Urinary bladder (tissue), 4 donors: ENCODE results near the gene SPRED1. TPM values are rescaled to one million over a fixed set of nuclear protein-coding genes. Genes with fewer than 3 reads are reported as not detected.
"Not testable (repeated sequence)": the region's sequence is repeated elsewhere in the genome, so short reads cannot be mapped to it uniquely, and the experiment has no call there.

Experiments used
- DNase-seq: peaks from one replicate; pipeline ENCODE4 v3.0.0-alpha.2; 2015; ENCODE audit errors: extremely low spot score
- H3K27ac ChIP-seq: one replicate; pipeline ENCODE4 v1.5.1; 2013; ENCODE audit warnings: low read depth, mild to moderate bottlenecking, moderate library complexity
- H3K36me3 ChIP-seq: one replicate; pipeline ENCODE4 v1.6.1; 2013; ENCODE audit warnings: mild to moderate bottlenecking, moderate library complexity; ENCODE audit not compliant: insufficient read depth
- H3K4me1 ChIP-seq: one replicate; pipeline ENCODE4 v1.6.1; 2013; ENCODE audit warnings: mild to moderate bottlenecking, moderate library complexity; ENCODE audit not compliant: insufficient read depth
- H3K4me3 ChIP-seq: one replicate; pipeline ENCODE4 v1.5.1; 2013; ENCODE audit warnings: low read depth, low read length
- WGBS: extraction: QIAGEN DNeasy Blood & Tissue Kit; methylation state at CpG from one replicate; pipeline ENCODE4 v1.1.7; 2013; 5-methylcytosine and 5-hydroxymethylcytosine counted together
- polyA plus RNA-seq: library from polyadenylated mRNA; stranded (reverse); fragments of 200-250 nt; gene quantifications from one replicate; pipeline ENCODE4 v1.2.3, GENCODE V29; 2013
- total RNA-seq: library from RNA; depleted of rRNA; stranded (reverse); fragments of >200 nt; gene quantifications from one replicate; pipeline ENCODE4 v1.2.3, GENCODE V29; 2014
- donor health status: healthy with polysubstance abuse.
- donor health status: healthy.

SPRED1 gene
- total and polyA plus RNA-seq, 2 donors = 8.2 to 94.4 TPM

DNA sequence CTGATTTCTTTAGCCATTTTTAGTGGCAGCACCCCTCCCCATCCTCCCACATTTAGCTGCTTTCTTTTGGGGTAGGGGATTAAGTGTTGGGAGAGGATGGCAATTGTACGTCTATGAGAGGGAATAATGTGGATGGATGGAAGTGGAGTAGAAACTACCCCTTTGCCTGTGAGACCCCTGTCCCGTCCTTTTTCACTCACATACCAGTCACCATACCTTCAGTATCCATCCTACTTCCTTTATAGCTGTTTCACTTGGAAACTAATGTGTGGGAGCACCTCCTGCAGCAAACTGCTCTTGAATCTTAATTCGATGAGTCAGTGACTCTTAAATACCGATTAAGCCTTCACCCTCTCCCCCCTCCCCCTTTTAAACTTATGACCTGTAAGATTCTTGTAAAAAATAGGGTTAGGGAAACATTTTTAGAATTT is 730 bp downstream of the SPRED1 start:
- Histone ChIP-seq H3K36me3 (no peaks in the 10 kb centered on the region), H3K4me1 (no peaks in the 10 kb centered on the region), H3K4me3 (peak overlapping the region; percentile 88), H3K27ac (peak overlapping the region; percentile 16)
- no peak for DNase-seq
- 0% methylated on average over 4 of the region's 4 CpGs for WGBS

DNA sequence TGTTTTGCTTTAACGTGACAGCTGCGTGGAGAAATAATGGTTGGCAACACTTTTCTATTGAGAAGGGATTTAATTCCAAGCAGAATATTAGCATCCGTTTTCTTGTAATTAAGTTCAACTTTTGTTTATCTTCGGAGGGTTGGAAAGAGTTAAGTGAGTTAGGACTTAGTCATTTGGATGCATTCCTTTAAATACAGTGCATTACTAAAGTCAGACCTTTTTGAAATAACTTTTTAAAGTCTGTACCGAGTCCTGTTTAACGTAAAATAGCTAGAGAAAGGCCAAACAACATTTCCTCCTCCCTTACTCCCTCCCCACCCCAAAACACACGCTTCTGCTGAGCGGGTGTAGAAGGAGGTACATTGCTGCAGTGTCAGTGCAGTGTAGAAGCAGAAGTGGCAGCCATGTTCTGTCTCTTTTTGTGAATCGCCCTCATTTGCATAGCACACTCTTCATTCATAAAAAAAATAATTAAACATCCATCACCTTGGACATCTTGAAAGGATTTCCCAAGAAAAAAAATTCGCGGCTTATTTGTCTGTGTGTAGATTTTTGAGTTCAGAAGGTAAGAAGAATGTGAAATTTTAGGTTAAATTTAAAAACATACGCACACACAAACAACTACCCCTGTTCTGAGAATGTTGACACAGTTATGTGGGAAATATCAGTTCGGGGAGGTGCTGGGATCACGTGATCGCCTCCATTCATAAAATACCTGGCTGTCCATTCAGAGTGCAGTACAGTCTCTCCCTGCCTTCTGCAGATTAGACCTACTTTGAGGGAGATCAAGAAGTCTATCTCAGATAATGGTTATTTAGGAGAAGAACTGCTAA is 1.6 kb downstream of the SPRED1 start:
- peak; percentile 35 for DNase-seq
- Histone ChIP-seq H3K4me3 (peak overlapping the region; percentile 88), H3K27ac (peak overlapping the region; percentile 53), H3K4me1 (no peaks in the 10 kb centered on the region), H3K36me3 (no peaks in the 10 kb centered on the region)
- WGBS = under 1% methylated on average over 15 of the region's 15 CpGs

GRCh38 chr15:38255690-38256089 is 3.1 kb downstream of the SPRED1 start:
- H3K27ac ChIP-seq = no peak overlapping the region
- no peak overlapping the region for H3K4me3 ChIP-seq
- 28% methylated on average over 2 of the region's 2 CpGs for WGBS
- H3K36me3 ChIP-seq = no peaks in the 10 kb centered on the region
- DNase-seq = no peak
- no peaks in the 10 kb centered on the region for H3K4me1 ChIP-seq

GRCh38 chr15:38257676-38258075 is 5.0 kb downstream of the SPRED1 start:
- Histone ChIP-seq H3K4me1 (no peaks in the 10 kb centered on the region), H3K4me3 (no peak overlapping the region), H3K36me3 (no peaks in the 10 kb centered on the region), H3K27ac (no peak overlapping the region)
- no peak for DNase-seq
- WGBS = 26% methylated on average over 2 of the region's 2 CpGs

GRCh38 chr15:38259134-38259533 is 6.5 kb downstream of the SPRED1 start:
- no peaks in the 10 kb centered on the region for H3K4me1 ChIP-seq
- WGBS = 93% methylated on average over 2 of the region's 2 CpGs
- no peak overlapping the region for H3K4me3 ChIP-seq
- no peak for DNase-seq
- no peaks in the 10 kb centered on the region for H3K36me3 ChIP-seq
- no peak overlapping the region for H3K27ac ChIP-seq

DNA sequence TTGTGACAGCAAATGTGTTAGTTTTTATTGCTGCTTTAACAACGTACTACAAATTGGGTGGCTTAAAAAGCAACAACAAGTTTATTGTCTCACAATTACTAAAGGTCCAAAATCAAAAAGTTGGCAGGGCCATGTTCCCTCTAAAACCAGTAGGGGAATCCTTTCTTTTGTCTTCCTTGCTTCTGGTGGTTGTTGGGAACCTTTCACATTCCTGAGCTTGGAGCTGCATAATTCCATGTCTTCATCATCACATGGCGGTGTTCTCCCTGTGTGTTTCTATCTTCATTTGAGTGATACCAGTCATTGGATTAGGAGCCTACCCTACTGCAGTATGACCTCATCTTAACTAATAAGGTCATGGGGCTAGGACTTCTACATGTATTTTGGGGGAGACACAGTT is 7.4 kb downstream of the SPRED1 start:
- H3K4me3 ChIP-seq = no peak overlapping the region
- H3K4me1 ChIP-seq = no peaks in the 10 kb centered on the region
- no peaks in the 10 kb centered on the region for H3K36me3 ChIP-seq
- no peak overlapping the region for H3K27ac ChIP-seq
- no peak for DNase-seq
- 81% methylated on average over 2 of the region's 2 CpGs for WGBS

GRCh38 chr15:38263251-38263650 is 10.6 kb downstream of the SPRED1 start:
- no peaks in the 10 kb centered on the region for H3K36me3 ChIP-seq
- DNase-seq = no peak
- no peak overlapping the region for H3K27ac ChIP-seq
- 98% methylated on average over 3 of the region's 3 CpGs for WGBS
- no peak overlapping the region for H3K4me3 ChIP-seq
- no peaks in the 10 kb centered on the region for H3K4me1 ChIP-seq

DNA sequence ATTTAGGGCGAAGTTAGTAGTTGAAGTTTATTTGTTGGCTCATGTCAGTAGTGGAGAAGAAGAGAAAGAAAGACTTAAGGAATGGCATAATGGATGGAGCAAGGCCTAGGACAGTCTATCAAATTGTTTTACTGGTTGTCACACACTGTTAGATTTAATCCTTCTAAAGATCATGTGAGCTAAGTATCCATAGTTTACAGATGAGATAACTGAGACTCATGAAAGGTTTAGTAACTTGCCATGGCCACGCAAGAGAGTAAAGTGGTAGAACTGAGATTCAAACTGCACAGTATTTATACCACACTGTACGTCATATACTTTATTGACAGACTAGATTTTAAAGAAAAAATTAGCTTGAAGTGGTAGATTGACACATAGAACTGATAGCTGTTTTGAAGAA is 11.4 kb downstream of the SPRED1 start:
- no peak overlapping the region for H3K4me3 ChIP-seq
- no peak for DNase-seq
- WGBS = 74% methylated on average over 3 of the region's 3 CpGs
- no peaks in the 10 kb centered on the region for H3K36me3 ChIP-seq
- no peak overlapping the region for H3K27ac ChIP-seq
- no peaks in the 10 kb centered on the region for H3K4me1 ChIP-seq

DNA sequence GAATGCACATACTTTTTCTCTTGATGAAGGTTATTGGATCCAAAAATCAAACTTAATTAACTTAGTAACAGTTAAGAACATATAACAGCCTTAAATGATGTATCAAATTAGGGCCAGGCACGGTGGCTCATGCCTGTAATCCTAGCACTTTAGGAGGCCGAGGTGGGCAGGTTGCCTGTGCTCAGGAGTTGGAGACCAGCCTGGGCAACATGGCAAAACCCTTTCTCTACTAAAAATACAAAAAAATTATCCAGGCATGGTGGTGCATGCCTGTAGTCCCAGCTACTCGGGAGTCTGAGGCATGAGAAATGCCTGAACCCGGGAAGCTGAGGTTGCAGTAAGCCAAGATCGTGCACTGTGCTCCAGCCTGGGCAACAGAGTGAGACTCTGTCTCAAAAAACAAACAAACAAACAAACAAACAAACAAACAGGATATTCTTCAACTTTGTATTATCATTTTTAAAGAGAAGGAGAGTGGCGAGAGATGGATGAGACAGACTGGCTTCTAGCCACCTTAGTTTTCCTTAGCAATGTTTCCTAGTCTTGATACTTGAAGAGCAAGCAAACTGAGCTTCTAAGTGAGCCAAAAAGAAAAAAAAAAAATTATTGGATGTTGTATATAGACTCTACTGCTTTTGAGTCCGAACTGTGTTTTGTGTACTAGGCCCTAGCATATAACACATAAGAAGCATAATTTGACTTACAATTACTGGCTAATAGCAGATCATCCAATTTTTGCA is 13.8 kb downstream of the SPRED1 start:
- H3K27ac ChIP-seq = no peak overlapping the region
- no peak overlapping the region for H3K4me3 ChIP-seq
- 47% methylated on average over 7 of the region's 7 CpGs for WGBS

DNA sequence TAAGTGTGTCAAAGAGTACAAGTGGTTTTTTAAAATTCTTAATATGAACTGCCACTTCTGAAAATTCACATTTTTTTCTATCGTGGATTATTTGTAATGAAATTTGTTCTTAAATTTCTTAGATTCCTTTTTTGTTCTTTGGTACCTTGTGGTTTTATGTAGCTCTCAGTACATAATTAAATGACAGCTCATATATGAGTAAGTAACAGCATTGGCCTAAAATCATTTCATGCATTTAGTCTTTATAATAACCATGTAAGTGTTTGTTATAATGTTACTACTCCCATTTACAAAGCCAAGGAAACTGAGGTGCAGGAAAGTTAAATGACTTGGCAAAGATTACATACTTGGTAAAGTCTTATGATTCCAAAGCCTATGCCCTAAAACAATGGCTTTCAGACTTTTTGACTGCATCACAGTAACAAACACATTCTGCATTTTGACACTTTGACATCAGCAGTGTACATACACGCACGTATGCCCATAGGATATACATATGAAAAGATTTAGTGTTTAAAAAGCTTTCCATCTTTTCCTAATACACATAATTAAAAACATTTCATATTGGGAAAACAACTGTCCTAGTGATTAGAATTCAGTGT is 14.9 kb downstream of the SPRED1 start:
- Histone ChIP-seq H3K36me3 (no peaks in the 10 kb centered on the region), H3K4me1 (no peaks in the 10 kb centered on the region), H3K4me3 (no peak overlapping the region), H3K27ac (no peak overlapping the region)
- WGBS = 82% methylated on average over 3 of the region's 3 CpGs
- DNase-seq = no peak

More for the DNA sequence above, 13.8 kb downstream of the SPRED1 start:
- H3K4me1 ChIP-seq = no peaks in the 10 kb centered on the region
- H3K36me3 ChIP-seq = no peaks in the 10 kb centered on the region
- no peak for DNase-seq

DNA sequence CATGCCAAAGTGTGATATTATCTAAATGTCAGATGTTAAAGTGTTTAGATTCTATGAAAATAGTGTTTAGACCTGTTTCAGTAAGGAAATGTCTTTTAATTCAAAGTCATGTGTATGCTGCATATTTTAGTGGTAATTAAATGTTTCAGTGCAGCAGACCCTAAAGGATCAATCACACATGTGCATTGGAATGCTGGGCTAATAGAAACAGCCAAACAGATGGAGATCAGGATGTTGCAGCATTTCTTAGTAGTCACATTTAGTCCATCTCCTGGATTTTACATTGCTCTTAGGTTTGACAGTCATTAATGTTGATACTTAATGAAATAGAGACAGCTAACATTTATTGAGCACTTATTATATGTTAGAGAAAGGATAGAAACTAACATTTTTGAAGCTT is 18.5 kb downstream of the SPRED1 start:
- H3K36me3 ChIP-seq = no peaks in the 10 kb centered on the region
- no peak for DNase-seq
- no peaks in the 10 kb centered on the region for H3K4me1 ChIP-seq
- no peak overlapping the region for H3K4me3 ChIP-seq
- H3K27ac ChIP-seq = no peak overlapping the region

- H3K4me1 ChIP-seq = no peaks in the 10 kb centered on the region
- DNase-seq = no peak
- no peak overlapping the region for H3K4me3 ChIP-seq
- H3K27ac ChIP-seq = no peak overlapping the region
- H3K36me3 ChIP-seq = no peaks in the 10 kb centered on the region
- 97% methylated on average over 3 of the region's 3 CpGs for WGBS
Observed at GRCh38 chr15:38271895-38272294, 19.3 kb downstream of the SPRED1 start.

GRCh38 chr15:38272431-38272830 is 19.8 kb downstream of the SPRED1 start:
- H3K4me3 ChIP-seq, H3K36me3 ChIP-seq, H3K4me1 ChIP-seq, DNase-seq, H3K27ac ChIP-seq: not testable (repeated sequence)
- WGBS = 84% methylated on average over 3 of the region's 3 CpGs

DNA sequence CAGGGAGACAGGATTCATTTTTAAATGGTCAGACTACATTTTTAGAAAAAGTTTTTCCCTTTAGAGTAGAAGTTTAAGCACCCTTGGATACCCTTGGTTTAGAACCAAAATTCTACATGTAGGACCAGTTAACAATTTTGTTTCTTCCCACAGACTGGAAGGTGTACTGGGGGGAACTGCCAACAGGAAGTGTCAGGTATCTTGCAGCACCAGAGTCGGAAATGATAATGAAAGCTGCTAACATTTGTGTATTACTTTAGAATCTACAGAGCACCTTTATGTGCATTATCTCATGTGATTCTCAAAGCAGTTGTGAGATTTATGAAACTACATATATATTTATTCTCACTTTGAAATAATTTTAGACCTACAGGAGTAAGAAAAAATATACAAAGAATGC is 21.5 kb downstream of the SPRED1 start:
- Histone ChIP-seq H3K36me3 (no peaks in the 10 kb centered on the region), H3K4me1 (no peaks in the 10 kb centered on the region), H3K4me3 (no peak overlapping the region), H3K27ac (no peak overlapping the region)
- DNase-seq = no peak
- WGBS = 53% methylated on average over 1 of the region's 1 CpG
